K562 (cell line): ENCODE results near the gene HS3ST4. TPM values are rescaled to one million over a fixed set of nuclear protein-coding genes. Genes with fewer than 3 reads are reported as not detected.

Experiments
- ATAC-seq: fragments of 200-7000 bp; cut with Tn5 transposase; 3 replicates; pipeline ENCODE4 v1.9.1; 2020; ENCODE audit warnings: moderate library complexity
- BruUV-seq: library from RNA; stranded (reverse); fragments of 400-500 nt; replicated peaks from 2 replicates; lab custom pipeline; 2021; lab: Mats Ljungman, UMichigan
- CTCF ChIA-PET: fragments of 300-600 bp; formaldehyde crosslinking; extraction: SDS; loops from one replicate; lab custom pipeline; 2021; ENCODE audit warnings: low intra/inter-chr PET ratio; lab: Yijun Ruan, JAX
- POLR2A ChIA-PET: fragments of 300-600, 350-650 bp; sonication (Branson Sonifier 250); formaldehyde crosslinking; extraction: SDS; loops from one replicate; lab custom pipeline; 2021; ENCODE audit warnings: antibody characterized with exemption, inconsistent platforms; lab: Yijun Ruan, JAX
- DNase-seq, 4 experiments: peaks; one replicate each; pipeline versions ENCODE4 v3.0.0 to v3.0.0-alpha.2; 2011 to 2018; ENCODE audit warnings: low spot score in 3 of 4, mixed read lengths in 3 of 4; ENCODE audit errors: extremely low read depth in 1 of 4
- FAIRE-seq: peaks from 2 replicates; lab custom pipeline; 2011; peaks lifted over from hg19 to GRCh38; lab: Jason Lieb, UNC
- H2AFZ ChIP-seq: 2 replicates; pipeline ENCODE4 v1.6.0; 2011; ENCODE audit warnings: low read depth, low read length, control low read depth, inconsistent platforms
- H3K27ac ChIP-seq: fragments of 200-600 bp; 3 replicates; pipeline ENCODE4 v1.8.0; 2011; ENCODE audit warnings: low read depth, mild to moderate bottlenecking, control low read depth, inconsistent platforms, low read length, moderate library complexity, mixed read lengths; ENCODE audit errors: extremely low read depth
- H3K27me3 ChIP-seq, 2 experiments: fragments of 300-600 bp in 1 of 2; 2 replicates in 1 of 2; 3 replicates in 1 of 2; pipeline versions ENCODE4 v1.6.0 to v1.8.0; 2011; ENCODE audit warnings: inconsistent platforms in 2 of 2, low read length in 2 of 2, mild to moderate bottlenecking in 1 of 2, mixed read lengths in 1 of 2, moderate library complexity in 1 of 2; ENCODE audit not compliant: control insufficient read depth in 2 of 2, insufficient read depth in 2 of 2
- H3K36me3 ChIP-seq: fragments of 300-600 bp; 3 replicates; pipeline ENCODE4 v1.8.0; 2011; ENCODE audit warnings: mild to moderate bottlenecking, low read length, inconsistent platforms; ENCODE audit not compliant: control insufficient read depth, insufficient read depth
- H3K4me1 ChIP-seq, 2 experiments: fragments of 200-600 bp in 1 of 2; replicated peaks in 1 of 2; 2 replicates in 1 of 2; 3 replicates in 1 of 2; pipeline versions ENCODE4 v1.5.1 to v1.8.0; 2011; ENCODE audit warnings: inconsistent platforms in 2 of 2, low read length in 2 of 2, mild to moderate bottlenecking in 1 of 2, mixed read lengths in 1 of 2, moderate library complexity in 1 of 2; ENCODE audit not compliant: control insufficient read depth in 2 of 2, insufficient read depth in 2 of 2
- H3K4me2 ChIP-seq: 2 replicates; pipeline ENCODE4 v1.6.1; 2011; ENCODE audit warnings: low read length, control low read depth, inconsistent platforms, mixed read lengths; ENCODE audit not compliant: insufficient read depth
- H3K4me3 ChIP-seq: fragments of 200-600 bp; sonication (generic), shearing (Covaris generic); 2 replicates; pipeline ENCODE4 v1.5.1; 2016; ENCODE audit warnings: control low read depth, inconsistent platforms
- H3K79me2 ChIP-seq: fragments of 200-600 bp; 3 replicates; pipeline ENCODE4 v1.8.0; 2011; ENCODE audit warnings: low read length, inconsistent platforms; ENCODE audit not compliant: control insufficient read depth, insufficient read depth
- H3K9ac ChIP-seq, 2 experiments: 2 replicates each; pipeline versions ENCODE4 v1.6.0 to v1.6.1; 2011; ENCODE audit warnings: low read depth in 2 of 2, low read length in 2 of 2, control low read depth in 1 of 2, inconsistent platforms in 1 of 2, mild to moderate bottlenecking in 1 of 2, mixed read lengths in 1 of 2; ENCODE audit not compliant: insufficient read depth in 1 of 2
- H3K9me1 ChIP-seq: one replicate; pipeline ENCODE4 v1.6.0; 2011; ENCODE audit warnings: inconsistent platforms, mild to moderate bottlenecking, low read length, moderate library complexity; ENCODE audit not compliant: control insufficient read depth, insufficient read depth
- H3K9me3 ChIP-seq: replicated peaks from 2 replicates; pipeline ENCODE4 v1.5.1; 2011; ENCODE audit warnings: low read depth, low read length, inconsistent platforms; ENCODE audit not compliant: control insufficient read depth, insufficient read depth
- H4K20me1 ChIP-seq: replicated peaks from 2 replicates; pipeline ENCODE4 v1.6.1; 2011; ENCODE audit warnings: low read length, inconsistent platforms, mixed read lengths; ENCODE audit not compliant: control insufficient read depth, insufficient read depth
- JUN ChIP-seq, 2 experiments: sonication (generic) in 1 of 2; formaldehyde crosslinking in 1 of 2; IDR thresholded peaks; 2 replicates each; pipeline versions ENCODE4 v1.6.1 to v1.8.0; 2012 to 2022; ENCODE audit warnings: borderline replicate concordance in 2 of 2, mild to moderate bottlenecking in 2 of 2, improper control_type of control experiment in 1 of 2, low read depth in 1 of 2, low read length in 1 of 2, missing genetic modification reagents in 1 of 2
- PTTG1 ChIP-seq: fragments of 450-650 bp; IDR thresholded peaks from 2 replicates; pipeline ENCODE4 v1.6.1; 2016; ENCODE audit warnings: low read depth, mild to moderate bottlenecking, missing genetic modification characterization, missing compliant biosample characterization
- RAD21 ChIP-seq, 2 experiments: fragments of 250-450 bp in 1 of 2; fragments of 450-650 bp in 1 of 2; sonication (Bioruptor Pico) in 1 of 2; formaldehyde crosslinking in 1 of 2; IDR thresholded peaks in 1 of 2; conservative IDR thresholded peaks in 1 of 2; 2 replicates each; pipeline versions ENCODE4 v1.4.0 to v1.8.0; 2020 to 2022; ENCODE audit warnings: mild to moderate bottlenecking in 2 of 2, moderate library complexity in 1 of 2
- RFX5 ChIP-seq: IDR thresholded peaks from 2 replicates; pipeline ENCODE4 v1.6.1; 2011; ENCODE audit warnings: low read depth, mild to moderate bottlenecking, improper control_type of control experiment, low read length
- SMARCE1 ChIP-seq: fragments of 450-650 bp; IDR thresholded peaks from 2 replicates; pipeline ENCODE4 v1.7.1; 2016; ENCODE audit warnings: mild to moderate bottlenecking
- SRSF9 ChIP-seq: fragments of 200-400 bp; formaldehyde crosslinking; IDR thresholded peaks from 2 replicates; pipeline ENCODE4 v1.6.1; 2017; ENCODE audit warnings: low read depth, low read length, borderline replicate concordance
- STAG1 ChIP-seq: sonication (generic); formaldehyde crosslinking; IDR thresholded peaks from 2 replicates; pipeline ENCODE4 v1.5.0; 2020; ENCODE audit warnings: missing genetic modification reagents, borderline replicate concordance
- TBL1XR1 ChIP-seq, 2 experiments: IDR thresholded peaks; 2 replicates each; pipeline ENCODE4 v1.6.1; 2012; ENCODE audit warnings: improper control_type of control experiment in 2 of 2, low read length in 2 of 2, mild to moderate bottlenecking in 1 of 2
- ZNF174 ChIP-seq: fragments of 250-450 bp; sonication (Bioruptor Pico); IDR thresholded peaks from 2 replicates; pipeline ENCODE4 v1.4.0; 2020; ENCODE audit warnings: mild to moderate bottlenecking
- ZNF24 ChIP-seq: fragments of 450-650 bp; IDR thresholded peaks from 2 replicates; pipeline ENCODE4 v1.6.1; 2016
- ZNF41 ChIP-seq: fragments of 250-450 bp; sonication (Bioruptor Pico); conservative IDR thresholded peaks from 2 replicates; pipeline ENCODE4 v1.4.0; 2020; ENCODE audit warnings: mild to moderate bottlenecking
- ZNF830 ChIP-seq: fragments of 250-450 bp; sonication (Bioruptor Pico); IDR thresholded peaks from 2 replicates; pipeline ENCODE4 v1.5.0; 2021; ENCODE audit warnings: mild to moderate bottlenecking
- WGBS: fragments of 100-300 bp; shearing (Covaris generic); methylation state at CpG from one replicate; pipeline ENCODE4 v1.1.6; 2016; ENCODE audit warnings: low coverage, mixed read lengths; ENCODE audit not compliant: insufficient coverage; ENCODE audit errors: missing lambda C conversion rate; 5-methylcytosine and 5-hydroxymethylcytosine counted together
- in situ Hi-C: fragments of 300-500 bp; cut with MboI; formaldehyde crosslinking; loops from 4 replicates; pipeline ENCODE4 v1.15.0; 2018; ENCODE audit warnings: inconsistent platforms, mixed read lengths
- intact Hi-C: fragments of 100-400 bp; cut with micrococcal nuclease; formaldehyde crosslinking; loops from 2 replicates; pipeline ENCODE4 v1.14.2; 2022
- polyA plus RNA-seq, 8 experiments: library from polyadenylated mRNA; depleted of rRNA in 4 of 8; stranded (reverse) in 5 of 8; unstranded in 3 of 8; fragments of >200 nt; fragmentation: Nextera tagmentation in 2 of 8; fragmentation: Illumina TruSeq in 1 of 8; extraction: Ambion mirVana in 2 of 8; extraction: Trizol in 1 of 8; gene quantifications; 2 replicates each; pipeline versions ENCODE4 v1.2.1 to v1.2.3, GENCODE V29; 2011 to 2014; ENCODE audit warnings: inconsistent platforms in 1 of 8, missing spikeins in 1 of 8
- total RNA-seq, 7 experiments: library from RNA; depleted of rRNA in 6 of 7; stranded (reverse); fragments of >200 nt in 6 of 7; fragmentation: Illumina TruSeq in 2 of 7; extraction: Trizol in 2 of 7; gene quantifications; 2 replicates each; pipeline versions ENCODE4 v1.2.1 to v1.2.3, GENCODE V29; 2011 to 2021; ENCODE audit warnings: low replicate concordance in 1 of 7
- TF ChIP-seq, protein P1 (sequence below): fragments of 250-450 bp; sonication (Bioruptor Pico); IDR thresholded peaks from 2 replicates; pipeline ENCODE4 v1.4.0; 2020; ENCODE audit warnings: mild to moderate bottlenecking, moderate library complexity, borderline replicate concordance
- TF ChIP-seq, protein P2 (sequence below): sonication (generic); formaldehyde crosslinking; IDR thresholded peaks from 2 replicates; pipeline ENCODE4 v1.8.0; 2023; ENCODE audit warnings: missing genetic modification reagents, mild to moderate bottlenecking, borderline replicate concordance
- TF ChIP-seq, protein P3 (sequence below): fragments of 250-450 bp; sonication (Bioruptor Pico); IDR thresholded peaks from 2 replicates; pipeline ENCODE4 v1.8.0; 2021; ENCODE audit warnings: moderate library complexity, mild to moderate bottlenecking, inconsistent platforms

HS3ST4 gene
- total and polyA plus RNA-seq, 9 of the 15 experiments (the other 6 are each of a cell fraction or from before 2014, with no cell fraction given) = not detected

DNA sequence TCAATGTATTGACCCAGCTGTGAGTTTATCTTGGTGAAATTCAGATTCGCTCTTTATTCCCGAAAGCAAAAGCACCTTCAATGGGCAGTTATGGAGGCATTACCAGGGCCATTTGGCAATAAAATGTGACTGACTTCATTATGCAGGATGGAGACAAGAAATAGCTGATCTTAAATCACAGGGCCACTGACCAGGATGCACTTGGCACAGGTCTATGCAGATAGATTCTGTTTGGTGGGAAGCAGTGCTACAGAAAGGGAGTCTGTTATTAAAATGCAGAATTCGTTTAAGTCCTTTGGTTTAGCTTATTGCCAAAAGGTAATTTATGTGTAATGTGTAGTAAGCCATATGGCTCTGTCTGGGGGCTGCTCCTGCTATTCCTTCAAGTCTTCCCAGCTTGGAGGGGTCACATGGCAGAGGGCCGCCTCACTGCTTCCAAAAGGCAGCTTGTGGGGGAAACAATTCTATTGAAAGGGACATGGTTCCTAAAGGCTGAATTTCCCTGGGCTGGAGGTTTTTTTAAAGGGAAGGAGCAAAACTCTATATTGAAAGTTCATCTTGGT is 239.8 kb downstream of the HS3ST4 start:
- Histone ChIP-seq H3K9me3 (no peaks in the 10 kb centered on the region), H3K27me3 (no peaks in the 10 kb centered on the region), H4K20me1 (no peaks in the 10 kb centered on the region), H3K4me1 (no peaks in the 10 kb centered on the region), H3K4me2 (no peak overlapping the region), H2AFZ (no peak overlapping the region), H3K36me3 (no peaks in the 10 kb centered on the region), H3K9me1 (no peaks in the 10 kb centered on the region), H3K79me2 (no peaks in the 10 kb centered on the region), H3K4me3 (no peak overlapping the region), H3K27ac (no peak overlapping the region), H3K9ac (no peak overlapping the region)
- no peak for ATAC-seq
- DNase-seq = no peak
- intact Hi-C loops (no loop called here), in situ Hi-C loops (no loop called here)
- no TSS peak for BruUV-seq
- POLR2A ChIA-PET = no interaction called here
- FAIRE-seq = no peak
- 0% methylated on average over 4 of the region's 4 CpGs for WGBS
- CTCF ChIA-PET = no interaction called here
- TF ChIP-seq RFX5 (no peak), PTTG1 (tag) (no peak), SRSF9 (no peak), JUN (IDR thresholded peaks at IDR 0.05; ENCODE audit: borderline replicate concordance, low read depth, low read length) (no peak), JUN (CRISPR knock-in tag; IDR thresholded peaks at IDR 0.05; ENCODE audit: borderline replicate concordance) (no peak), ZNF24 (no peak), TBL1XR1 (IDR thresholded peaks at IDR 0.05; ENCODE audit: low read length in 2 of 2) (no peak), STAG1 (CRISPR knock-in tag) (no peak), ZNF830 (CRISPR knock-in tag) (no peak), SMARCE1 (no peak), ZNF41 (no peak), ZNF174 (CRISPR knock-in tag) (no peak), RAD21 (CRISPR knock-in tag; conservative IDR thresholded peaks at IDR 0.05 in 1 of 2, IDR thresholded peaks at IDR 0.05 in 1 of 2) (no peak)
- TF ChIP-seq, protein P1, sequence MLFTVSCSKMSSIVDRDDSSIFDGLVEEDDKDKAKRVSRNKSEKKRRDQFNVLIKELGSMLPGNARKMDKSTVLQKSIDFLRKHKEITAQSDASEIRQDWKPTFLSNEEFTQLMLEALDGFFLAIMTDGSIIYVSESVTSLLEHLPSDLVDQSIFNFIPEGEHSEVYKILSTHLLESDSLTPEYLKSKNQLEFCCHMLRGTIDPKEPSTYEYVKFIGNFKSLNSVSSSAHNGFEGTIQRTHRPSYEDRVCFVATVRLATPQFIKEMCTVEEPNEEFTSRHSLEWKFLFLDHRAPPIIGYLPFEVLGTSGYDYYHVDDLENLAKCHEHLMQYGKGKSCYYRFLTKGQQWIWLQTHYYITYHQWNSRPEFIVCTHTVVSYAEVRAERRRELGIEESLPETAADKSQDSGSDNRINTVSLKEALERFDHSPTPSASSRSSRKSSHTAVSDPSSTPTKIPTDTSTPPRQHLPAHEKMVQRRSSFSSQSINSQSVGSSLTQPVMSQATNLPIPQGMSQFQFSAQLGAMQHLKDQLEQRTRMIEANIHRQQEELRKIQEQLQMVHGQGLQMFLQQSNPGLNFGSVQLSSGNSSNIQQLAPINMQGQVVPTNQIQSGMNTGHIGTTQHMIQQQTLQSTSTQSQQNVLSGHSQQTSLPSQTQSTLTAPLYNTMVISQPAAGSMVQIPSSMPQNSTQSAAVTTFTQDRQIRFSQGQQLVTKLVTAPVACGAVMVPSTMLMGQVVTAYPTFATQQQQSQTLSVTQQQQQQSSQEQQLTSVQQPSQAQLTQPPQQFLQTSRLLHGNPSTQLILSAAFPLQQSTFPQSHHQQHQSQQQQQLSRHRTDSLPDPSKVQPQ (CRISPR knock-in tag) = no peak
- TF ChIP-seq, protein P2, sequence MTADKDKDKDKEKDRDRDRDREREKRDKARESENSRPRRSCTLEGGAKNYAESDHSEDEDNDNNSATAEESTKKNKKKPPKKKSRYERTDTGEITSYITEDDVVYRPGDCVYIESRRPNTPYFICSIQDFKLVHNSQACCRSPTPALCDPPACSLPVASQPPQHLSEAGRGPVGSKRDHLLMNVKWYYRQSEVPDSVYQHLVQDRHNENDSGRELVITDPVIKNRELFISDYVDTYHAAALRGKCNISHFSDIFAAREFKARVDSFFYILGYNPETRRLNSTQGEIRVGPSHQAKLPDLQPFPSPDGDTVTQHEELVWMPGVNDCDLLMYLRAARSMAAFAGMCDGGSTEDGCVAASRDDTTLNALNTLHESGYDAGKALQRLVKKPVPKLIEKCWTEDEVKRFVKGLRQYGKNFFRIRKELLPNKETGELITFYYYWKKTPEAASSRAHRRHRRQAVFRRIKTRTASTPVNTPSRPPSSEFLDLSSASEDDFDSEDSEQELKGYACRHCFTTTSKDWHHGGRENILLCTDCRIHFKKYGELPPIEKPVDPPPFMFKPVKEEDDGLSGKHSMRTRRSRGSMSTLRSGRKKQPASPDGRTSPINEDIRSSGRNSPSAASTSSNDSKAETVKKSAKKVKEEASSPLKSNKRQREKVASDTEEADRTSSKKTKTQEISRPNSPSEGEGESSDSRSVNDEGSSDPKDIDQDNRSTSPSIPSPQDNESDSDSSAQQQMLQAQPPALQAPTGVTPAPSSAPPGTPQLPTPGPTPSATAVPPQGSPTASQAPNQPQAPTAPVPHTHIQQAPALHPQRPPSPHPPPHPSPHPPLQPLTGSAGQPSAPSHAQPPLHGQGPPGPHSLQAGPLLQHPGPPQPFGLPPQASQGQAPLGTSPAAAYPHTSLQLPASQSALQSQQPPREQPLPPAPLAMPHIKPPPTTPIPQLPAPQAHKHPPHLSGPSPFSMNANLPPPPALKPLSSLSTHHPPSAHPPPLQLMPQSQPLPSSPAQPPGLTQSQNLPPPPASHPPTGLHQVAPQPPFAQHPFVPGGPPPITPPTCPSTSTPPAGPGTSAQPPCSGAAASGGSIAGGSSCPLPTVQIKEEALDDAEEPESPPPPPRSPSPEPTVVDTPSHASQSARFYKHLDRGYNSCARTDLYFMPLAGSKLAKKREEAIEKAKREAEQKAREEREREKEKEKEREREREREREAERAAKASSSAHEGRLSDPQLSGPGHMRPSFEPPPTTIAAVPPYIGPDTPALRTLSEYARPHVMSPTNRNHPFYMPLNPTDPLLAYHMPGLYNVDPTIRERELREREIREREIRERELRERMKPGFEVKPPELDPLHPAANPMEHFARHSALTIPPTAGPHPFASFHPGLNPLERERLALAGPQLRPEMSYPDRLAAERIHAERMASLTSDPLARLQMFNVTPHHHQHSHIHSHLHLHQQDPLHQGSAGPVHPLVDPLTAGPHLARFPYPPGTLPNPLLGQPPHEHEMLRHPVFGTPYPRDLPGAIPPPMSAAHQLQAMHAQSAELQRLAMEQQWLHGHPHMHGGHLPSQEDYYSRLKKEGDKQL (CRISPR knock-in tag) = no peak
- TF ChIP-seq, protein P3, sequence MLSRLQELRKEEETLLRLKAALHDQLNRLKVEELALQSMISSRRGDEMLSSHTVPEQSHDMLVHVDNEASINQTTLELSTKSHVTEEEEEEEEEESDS = no peak
